Measurements from ENCODE around the gene RFC5. TPM values are rescaled to one million over a fixed set of nuclear protein-coding genes. Genes with fewer than 3 reads are reported as not detected.

Gene RFC5
- total and polyA plus RNA-seq, 2 of the 13 experiments (the other 11 are each of a cell fraction or from before 2014, with no cell fraction given), result 16.8 to 51.4 TPM

DNA sequence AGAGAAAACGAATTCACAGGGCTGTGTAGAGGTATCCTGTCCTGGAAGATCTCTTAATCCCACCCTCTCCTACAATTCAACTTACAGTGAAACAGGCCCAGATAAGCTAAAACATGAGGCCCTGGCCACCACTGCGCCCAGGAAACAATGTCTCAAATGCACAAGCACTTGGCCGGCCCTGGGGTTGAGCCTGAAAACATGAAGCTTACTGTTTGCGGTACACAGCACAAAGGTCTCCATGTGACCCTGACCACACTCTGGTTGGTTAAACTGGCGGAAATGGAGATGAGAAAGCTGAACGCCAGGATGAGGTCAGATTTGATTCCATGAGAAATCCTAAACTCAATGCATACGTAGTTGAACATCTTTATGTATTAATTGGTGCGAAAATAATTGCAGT lies 28.1 kb downstream of the RFC5 start (continued):
- TF ChIP-seq, protein P1, sequence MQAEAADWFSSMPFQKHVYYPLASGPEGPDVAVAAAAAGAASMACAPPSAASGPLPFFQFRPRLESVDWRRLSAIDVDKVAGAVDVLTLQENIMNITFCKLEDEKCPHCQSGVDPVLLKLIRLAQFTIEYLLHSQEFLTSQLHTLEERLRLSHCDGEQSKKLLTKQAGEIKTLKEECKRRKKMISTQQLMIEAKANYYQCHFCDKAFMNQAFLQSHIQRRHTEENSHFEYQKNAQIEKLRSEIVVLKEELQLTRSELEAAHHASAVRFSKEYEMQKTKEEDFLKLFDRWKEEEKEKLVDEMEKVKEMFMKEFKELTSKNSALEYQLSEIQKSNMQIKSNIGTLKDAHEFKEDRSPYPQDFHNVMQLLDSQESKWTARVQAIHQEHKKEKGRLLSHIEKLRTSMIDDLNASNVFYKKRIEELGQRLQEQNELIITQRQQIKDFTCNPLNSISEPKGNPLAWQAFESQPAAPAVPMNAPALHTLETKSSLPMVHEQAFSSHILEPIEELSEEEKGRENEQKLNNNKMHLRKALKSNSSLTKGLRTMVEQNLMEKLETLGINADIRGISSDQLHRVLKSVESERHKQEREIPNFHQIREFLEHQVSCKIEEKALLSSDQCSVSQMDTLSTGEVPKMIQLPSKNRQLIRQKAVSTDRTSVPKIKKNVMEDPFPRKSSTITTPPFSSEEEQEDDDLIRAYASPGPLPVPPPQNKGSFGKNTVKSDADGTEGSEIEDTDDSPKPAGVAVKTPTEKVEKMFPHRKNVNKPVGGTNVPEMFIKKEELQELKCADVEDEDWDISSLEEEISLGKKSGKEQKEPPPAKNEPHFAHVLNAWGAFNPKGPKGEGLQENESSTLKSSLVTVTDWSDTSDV (CRISPR knock-in tag; IDR thresholded peaks at IDR 0.05), result no peak
- no peak for TF ChIP-seq AHR (CRISPR knock-in tag; IDR thresholded peaks at IDR 0.05)
- TF ChIP-seq PCBP2 (optimal IDR thresholded peaks at IDR 0.05; ENCODE audit: low read depth, low read length, poor library complexity, severe bottlenecking), result no peak
- no peak for TF ChIP-seq SRSF1 (optimal IDR thresholded peaks at IDR 0.05; ENCODE audit: low read depth, low read length)
- TF ChIP-seq ZNF350 (CRISPR knock-in tag; IDR thresholded peaks at IDR 0.05; ENCODE audit: borderline replicate concordance, low read depth), result no peak
- TF ChIP-seq WIZ (CRISPR knock-in tag; IDR thresholded peaks at IDR 0.05), result no peak
- no peak for TF ChIP-seq ZBTB3 (CRISPR knock-in tag; IDR thresholded peaks at IDR 0.05; ENCODE audit: borderline replicate concordance, low read depth)
- no peak for TF ChIP-seq HNRNPLL (IDR thresholded peaks at IDR 0.05; ENCODE audit: low read depth, low read length, poor library complexity, severe bottlenecking)
- no peak for TF ChIP-seq SNAPC2 (CRISPR knock-in tag; IDR thresholded peaks at IDR 0.05)
- no peak for TF ChIP-seq GTF2F1 (IDR thresholded peaks at IDR 0.05; ENCODE audit: low read length)
- TF ChIP-seq, protein P2, sequence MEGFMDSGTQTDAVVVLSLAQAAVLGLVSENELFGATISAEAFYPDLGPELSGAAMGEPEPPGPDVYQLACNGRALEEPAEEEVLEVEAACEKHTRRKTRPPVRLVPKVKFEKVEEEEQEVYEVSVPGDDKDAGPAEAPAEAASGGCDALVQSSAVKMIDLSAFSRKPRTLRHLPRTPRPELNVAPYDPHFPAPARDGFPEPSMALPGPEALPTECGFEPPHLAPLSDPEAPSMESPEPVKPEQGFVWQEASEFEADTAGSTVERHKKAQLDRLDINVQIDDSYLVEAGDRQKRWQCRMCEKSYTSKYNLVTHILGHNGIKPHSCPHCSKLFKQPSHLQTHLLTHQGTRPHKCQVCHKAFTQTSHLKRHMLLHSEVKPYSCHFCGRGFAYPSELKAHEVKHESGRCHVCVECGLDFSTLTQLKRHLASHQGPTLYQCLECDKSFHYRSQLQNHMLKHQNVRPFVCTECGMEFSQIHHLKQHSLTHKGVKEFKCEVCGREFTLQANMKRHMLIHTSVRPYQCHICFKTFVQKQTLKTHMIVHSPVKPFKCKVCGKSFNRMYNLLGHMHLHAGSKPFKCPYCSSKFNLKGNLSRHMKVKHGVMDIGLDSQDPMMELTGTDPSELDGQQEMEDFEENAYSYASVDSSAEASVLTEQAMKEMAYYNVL (CRISPR knock-in tag; IDR thresholded peaks at IDR 0.05; ENCODE audit: borderline replicate concordance), result no peak
- no peak; the same call in 1 of the 2 replicates for TF ChIP-seq ZKSCAN5 (CRISPR knock-in tag; IDR thresholded peaks at IDR 0.05)
- no peak for TF ChIP-seq ARHGAP35 (CRISPR knock-in tag; IDR thresholded peaks at IDR 0.05; ENCODE audit: borderline replicate concordance)
- TF ChIP-seq, protein P3, sequence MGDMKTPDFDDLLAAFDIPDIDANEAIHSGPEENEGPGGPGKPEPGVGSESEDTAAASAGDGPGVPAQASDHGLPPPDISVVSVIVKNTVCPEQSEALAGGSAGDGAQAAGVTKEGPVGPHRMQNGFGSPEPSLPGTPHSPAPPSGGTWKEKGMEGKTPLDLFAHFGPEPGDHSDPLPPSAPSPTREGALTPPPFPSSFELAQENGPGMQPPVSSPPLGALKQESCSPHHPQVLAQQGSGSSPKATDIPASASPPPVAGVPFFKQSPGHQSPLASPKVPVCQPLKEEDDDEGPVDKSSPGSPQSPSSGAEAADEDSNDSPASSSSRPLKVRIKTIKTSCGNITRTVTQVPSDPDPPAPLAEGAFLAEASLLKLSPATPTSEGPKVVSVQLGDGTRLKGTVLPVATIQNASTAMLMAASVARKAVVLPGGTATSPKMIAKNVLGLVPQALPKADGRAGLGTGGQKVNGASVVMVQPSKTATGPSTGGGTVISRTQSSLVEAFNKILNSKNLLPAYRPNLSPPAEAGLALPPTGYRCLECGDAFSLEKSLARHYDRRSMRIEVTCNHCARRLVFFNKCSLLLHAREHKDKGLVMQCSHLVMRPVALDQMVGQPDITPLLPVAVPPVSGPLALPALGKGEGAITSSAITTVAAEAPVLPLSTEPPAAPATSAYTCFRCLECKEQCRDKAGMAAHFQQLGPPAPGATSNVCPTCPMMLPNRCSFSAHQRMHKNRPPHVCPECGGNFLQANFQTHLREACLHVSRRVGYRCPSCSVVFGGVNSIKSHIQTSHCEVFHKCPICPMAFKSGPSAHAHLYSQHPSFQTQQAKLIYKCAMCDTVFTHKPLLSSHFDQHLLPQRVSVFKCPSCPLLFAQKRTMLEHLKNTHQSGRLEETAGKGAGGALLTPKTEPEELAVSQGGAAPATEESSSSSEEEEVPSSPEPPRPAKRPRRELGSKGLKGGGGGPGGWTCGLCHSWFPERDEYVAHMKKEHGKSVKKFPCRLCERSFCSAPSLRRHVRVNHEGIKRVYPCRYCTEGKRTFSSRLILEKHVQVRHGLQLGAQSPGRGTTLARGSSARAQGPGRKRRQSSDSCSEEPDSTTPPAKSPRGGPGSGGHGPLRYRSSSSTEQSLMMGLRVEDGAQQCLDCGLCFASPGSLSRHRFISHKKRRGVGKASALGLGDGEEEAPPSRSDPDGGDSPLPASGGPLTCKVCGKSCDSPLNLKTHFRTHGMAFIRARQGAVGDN (CRISPR knock-in tag; IDR thresholded peaks at IDR 0.05), result no peak
- no peak for TF ChIP-seq ZNF446 (CRISPR knock-in tag; IDR thresholded peaks at IDR 0.05)
- TF ChIP-seq SOX6 (IDR thresholded peaks at IDR 0.05), result no peak
- peak; percentile 33; the same call in 1 of the 2 replicates for TF ChIP-seq SOX6 (CRISPR knock-in tag; IDR thresholded peaks at IDR 0.05)
- no peak for TF ChIP-seq RCOR2 (CRISPR knock-in tag; IDR thresholded peaks at IDR 0.05)
- no peak for TF ChIP-seq ATF7-NPFF (CRISPR knock-in tag; IDR thresholded peaks at IDR 0.05; ENCODE audit: low read depth)
- TF ChIP-seq, protein P4, sequence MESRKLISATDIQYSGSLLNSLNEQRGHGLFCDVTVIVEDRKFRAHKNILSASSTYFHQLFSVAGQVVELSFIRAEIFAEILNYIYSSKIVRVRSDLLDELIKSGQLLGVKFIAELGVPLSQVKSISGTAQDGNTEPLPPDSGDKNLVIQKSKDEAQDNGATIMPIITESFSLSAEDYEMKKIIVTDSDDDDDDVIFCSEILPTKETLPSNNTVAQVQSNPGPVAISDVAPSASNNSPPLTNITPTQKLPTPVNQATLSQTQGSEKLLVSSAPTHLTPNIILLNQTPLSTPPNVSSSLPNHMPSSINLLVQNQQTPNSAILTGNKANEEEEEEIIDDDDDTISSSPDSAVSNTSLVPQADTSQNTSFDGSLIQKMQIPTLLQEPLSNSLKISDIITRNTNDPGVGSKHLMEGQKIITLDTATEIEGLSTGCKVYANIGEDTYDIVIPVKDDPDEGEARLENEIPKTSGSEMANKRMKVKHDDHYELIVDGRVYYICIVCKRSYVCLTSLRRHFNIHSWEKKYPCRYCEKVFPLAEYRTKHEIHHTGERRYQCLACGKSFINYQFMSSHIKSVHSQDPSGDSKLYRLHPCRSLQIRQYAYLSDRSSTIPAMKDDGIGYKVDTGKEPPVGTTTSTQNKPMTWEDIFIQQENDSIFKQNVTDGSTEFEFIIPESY (CRISPR knock-in tag; IDR thresholded peaks at IDR 0.05), result peak; percentile 97
